ENCODE data around the gene PDPN.

The PDPN gene

DNA sequence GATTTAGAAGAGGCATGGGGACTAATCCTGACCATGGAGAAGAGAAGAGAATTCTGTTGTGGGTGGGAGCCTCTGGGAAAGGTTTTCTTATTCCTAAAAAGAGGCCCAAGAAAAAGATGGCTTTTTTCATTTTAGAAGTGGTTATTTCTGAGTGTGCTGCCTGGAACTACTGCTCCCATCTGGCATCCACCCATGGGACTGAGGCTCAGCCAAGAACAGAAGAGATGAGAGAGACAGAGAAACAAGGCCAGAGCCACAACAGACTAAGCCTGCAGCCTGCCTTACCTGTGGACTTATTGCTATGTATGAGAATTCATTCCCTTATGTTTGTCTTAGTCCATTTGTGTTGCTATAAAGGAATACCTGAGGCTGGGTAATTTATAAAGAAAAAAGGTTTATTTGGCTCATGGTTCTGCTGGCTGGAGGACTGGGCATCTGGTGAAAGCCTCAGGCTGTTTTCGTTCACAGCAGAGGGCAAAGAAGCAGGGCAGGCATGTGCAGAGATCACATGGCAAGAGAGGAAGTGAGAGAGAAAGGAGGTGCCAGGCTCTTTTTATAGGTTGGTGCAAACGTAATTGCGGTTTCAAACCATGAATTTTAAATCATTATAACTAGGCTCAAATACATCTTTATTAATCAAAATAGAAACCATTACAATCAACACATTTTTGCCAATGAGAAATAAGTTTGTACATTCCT is 58.8 kb downstream of the PDPN start:
- Histone ChIP-seq H3K9me3 (ENCODE audit: control insufficient read depth, insufficient read depth, low read length) (no peaks in the 10 kb centered on the region), H3K9me2 (replicated peaks; ENCODE audit: control insufficient read depth, low read length) (no peaks in the 10 kb centered on the region), H3K36me3 (ENCODE audit: control insufficient read depth, low read length) (no peaks in the 10 kb centered on the region), H3K4me2 (ENCODE audit: low read length) (peak overlapping the region; percentile 46), H3K27ac (ENCODE audit: low read depth, low read length) (no peak overlapping the region), H4K20me1 (ENCODE audit: control insufficient read depth, insufficient read depth, low read depth, low read length) (no peaks in the 10 kb centered on the region), H3K27me3 (ENCODE audit: control insufficient read depth, low read length) (no peaks in the 10 kb centered on the region), H3K4me1 (ENCODE audit: control insufficient read depth, low read length) (peaks cover 26% of the 10 kb centered on the region), H3F3A (ENCODE audit: control insufficient read depth, insufficient read depth) (no peaks in the 10 kb centered on the region), H3K4me3 (ENCODE audit: low read length) (peak overlapping the region; percentile 25; the same call in 1 of the 2 replicates), H3K79me2 (ENCODE audit: control insufficient read depth, low read length) (no peaks in the 10 kb centered on the region)
- TF ChIP-seq, protein P1, sequence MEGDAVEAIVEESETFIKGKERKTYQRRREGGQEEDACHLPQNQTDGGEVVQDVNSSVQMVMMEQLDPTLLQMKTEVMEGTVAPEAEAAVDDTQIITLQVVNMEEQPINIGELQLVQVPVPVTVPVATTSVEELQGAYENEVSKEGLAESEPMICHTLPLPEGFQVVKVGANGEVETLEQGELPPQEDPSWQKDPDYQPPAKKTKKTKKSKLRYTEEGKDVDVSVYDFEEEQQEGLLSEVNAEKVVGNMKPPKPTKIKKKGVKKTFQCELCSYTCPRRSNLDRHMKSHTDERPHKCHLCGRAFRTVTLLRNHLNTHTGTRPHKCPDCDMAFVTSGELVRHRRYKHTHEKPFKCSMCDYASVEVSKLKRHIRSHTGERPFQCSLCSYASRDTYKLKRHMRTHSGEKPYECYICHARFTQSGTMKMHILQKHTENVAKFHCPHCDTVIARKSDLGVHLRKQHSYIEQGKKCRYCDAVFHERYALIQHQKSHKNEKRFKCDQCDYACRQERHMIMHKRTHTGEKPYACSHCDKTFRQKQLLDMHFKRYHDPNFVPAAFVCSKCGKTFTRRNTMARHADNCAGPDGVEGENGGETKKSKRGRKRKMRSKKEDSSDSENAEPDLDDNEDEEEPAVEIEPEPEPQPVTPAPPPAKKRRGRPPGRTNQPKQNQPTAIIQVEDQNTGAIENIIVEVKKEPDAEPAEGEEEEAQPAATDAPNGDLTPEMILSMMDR (IDR thresholded peaks at IDR 0.05; ENCODE audit: low read depth, low read length, poor library complexity, severe bottlenecking) = no peak
- TF ChIP-seq EZH2phosphoT487 (IDR thresholded peaks at IDR 0.05; ENCODE audit: borderline replicate concordance, low read length) = no peak

DNA sequence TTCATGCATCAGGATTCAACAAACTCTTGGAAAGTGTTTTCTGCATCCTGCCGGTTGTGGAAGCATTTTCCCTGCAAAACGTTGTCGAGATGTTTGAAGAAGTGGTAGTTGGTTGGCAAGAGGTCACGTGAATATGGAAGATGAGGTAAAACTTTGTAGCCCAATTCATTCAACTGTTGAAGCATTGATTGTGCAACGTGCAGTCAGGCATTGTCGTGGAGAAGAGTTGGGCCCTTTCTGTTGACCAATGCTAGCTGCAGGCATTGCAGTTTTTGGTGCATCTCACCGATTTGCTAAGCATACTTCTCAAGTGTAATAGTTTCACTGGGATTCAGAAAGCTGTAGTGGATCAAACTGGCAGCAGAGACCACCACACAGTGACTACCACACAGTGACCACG is 59.4 kb downstream of the PDPN start:
- Histone ChIP-seq H3K4me2 (ENCODE audit: low read length) (peak overlapping the region; percentile 46), H3K79me2 (ENCODE audit: control insufficient read depth, low read length) (no peaks in the 10 kb centered on the region), H3K27ac (ENCODE audit: low read depth, low read length) (no peak overlapping the region), H3F3A (ENCODE audit: control insufficient read depth, insufficient read depth) (no peaks in the 10 kb centered on the region), H3K36me3 (ENCODE audit: control insufficient read depth, low read length) (no peaks in the 10 kb centered on the region), H4K20me1 (ENCODE audit: control insufficient read depth, insufficient read depth, low read depth, low read length) (no peaks in the 10 kb centered on the region), H3K9me3 (ENCODE audit: control insufficient read depth, insufficient read depth, low read length) (no peaks in the 10 kb centered on the region), H3K4me1 (ENCODE audit: control insufficient read depth, low read length) (peaks cover 26% of the 10 kb centered on the region), H3K4me3 (ENCODE audit: low read length) (peak overlapping the region; percentile 25; the same call in 1 of the 2 replicates), H3K9me2 (replicated peaks; ENCODE audit: control insufficient read depth, low read length) (no peaks in the 10 kb centered on the region), H3K27me3 (ENCODE audit: control insufficient read depth, low read length) (no peaks in the 10 kb centered on the region)
- TF ChIP-seq, protein P1 (IDR thresholded peaks at IDR 0.05; ENCODE audit: low read depth, low read length, poor library complexity, severe bottlenecking) = no peak
- TF ChIP-seq EZH2phosphoT487 (IDR thresholded peaks at IDR 0.05; ENCODE audit: borderline replicate concordance, low read length) = no peak

DNA sequence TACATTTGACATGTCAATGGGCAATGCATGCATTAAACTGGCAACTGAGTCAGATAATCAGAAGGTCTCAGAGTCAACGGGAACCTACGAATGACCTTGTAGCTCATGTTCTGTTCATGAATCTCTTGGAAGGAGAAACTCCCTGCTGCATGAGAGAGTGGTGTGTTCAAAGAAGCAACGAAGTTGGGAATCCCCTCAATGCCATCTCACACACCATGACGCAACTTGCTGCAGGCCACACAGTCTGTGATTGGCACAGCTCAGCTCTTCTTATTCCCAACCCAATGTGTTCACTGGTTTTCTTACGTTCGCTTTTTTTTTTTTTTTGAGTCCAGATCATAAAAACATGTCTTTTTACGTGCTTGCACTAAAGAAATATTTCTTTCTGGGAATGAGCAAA is 62.9 kb downstream of the PDPN start:
- Histone ChIP-seq H3K4me3 (ENCODE audit: low read length) (no peak overlapping the region), H3K9me2 (replicated peaks; ENCODE audit: control insufficient read depth, low read length) (no peaks in the 10 kb centered on the region), H4K20me1 (ENCODE audit: control insufficient read depth, insufficient read depth, low read depth, low read length) (no peaks in the 10 kb centered on the region), H3F3A (ENCODE audit: control insufficient read depth, insufficient read depth) (no peaks in the 10 kb centered on the region), H3K27ac (ENCODE audit: low read depth, low read length) (no peak overlapping the region), H3K36me3 (ENCODE audit: control insufficient read depth, low read length) (no peaks in the 10 kb centered on the region), H3K9me3 (ENCODE audit: control insufficient read depth, insufficient read depth, low read length) (no peaks in the 10 kb centered on the region), H3K79me2 (ENCODE audit: control insufficient read depth, low read length) (no peaks in the 10 kb centered on the region), H3K27me3 (ENCODE audit: control insufficient read depth, low read length) (no peaks in the 10 kb centered on the region), H3K4me2 (ENCODE audit: low read length) (no peak overlapping the region), H3K4me1 (ENCODE audit: control insufficient read depth, low read length) (peaks cover 18% of the 10 kb centered on the region)
- TF ChIP-seq, protein P1 (IDR thresholded peaks at IDR 0.05; ENCODE audit: low read depth, low read length, poor library complexity, severe bottlenecking) = no peak
- no peak for TF ChIP-seq EZH2phosphoT487 (IDR thresholded peaks at IDR 0.05; ENCODE audit: borderline replicate concordance, low read length)

Data from DOHH2 (cell line).